H9 (cell line): ENCODE measurements around the gene TEX13A. TPM values are rescaled to one million over a fixed set of nuclear protein-coding genes. Genes with fewer than 3 reads are reported as not detected.

Experiments
- DNase-seq: peaks from one replicate; pipeline ENCODE4 v3.0.0-alpha.2; 2017
- H2AFZ ChIP-seq: one replicate; pipeline ENCODE4 v1.6.1; 2013; ENCODE audit warnings: mild to moderate bottlenecking, low read length, control low read depth, moderate library complexity
- H2AK5ac ChIP-seq: 2 replicates; pipeline ENCODE4 v1.6.1; 2013; ENCODE audit warnings: low read length, control low read depth, mixed read lengths; ENCODE audit not compliant: insufficient read length
- H2BK120ac ChIP-seq: one replicate; pipeline ENCODE4 v1.6.1; 2013; ENCODE audit warnings: low read depth, mild to moderate bottlenecking, low read length, control low read depth, inconsistent platforms; ENCODE audit not compliant: poor library complexity, severe bottlenecking
- H2BK12ac ChIP-seq: 2 replicates; pipeline ENCODE4 v1.6.1; 2013; ENCODE audit warnings: low read length, control low read depth, mixed read lengths, low read depth; ENCODE audit not compliant: insufficient read length
- H2BK15ac ChIP-seq: 2 replicates; pipeline ENCODE4 v1.6.1; 2013; ENCODE audit warnings: low read depth, low read length, control low read depth
- H2BK20ac ChIP-seq: one replicate; pipeline ENCODE4 v1.6.1; 2013; ENCODE audit warnings: low read depth, mild to moderate bottlenecking, low read length, control low read depth, inconsistent platforms; ENCODE audit not compliant: poor library complexity, severe bottlenecking
- H2BK5ac ChIP-seq: 2 replicates; pipeline ENCODE4 v1.6.1; 2013; ENCODE audit warnings: low read length, control low read depth, mixed read lengths; ENCODE audit not compliant: insufficient read length
- H3K14ac ChIP-seq: 2 replicates; pipeline ENCODE4 v1.6.1; 2013; ENCODE audit warnings: low read length, control low read depth; ENCODE audit not compliant: insufficient read depth
- H3K18ac ChIP-seq: 2 replicates; pipeline ENCODE4 v1.6.1; 2013; ENCODE audit warnings: low read depth, mild to moderate bottlenecking, mixed read lengths, low read length, control low read depth; ENCODE audit not compliant: insufficient read length
- H3K23ac ChIP-seq: 2 replicates; pipeline ENCODE4 v1.6.1; 2013; ENCODE audit warnings: low read length, control low read depth, mixed read lengths, low read depth; ENCODE audit not compliant: insufficient read length
- H3K23me2 ChIP-seq: 2 replicates; pipeline ENCODE4 v1.6.1; 2013; ENCODE audit warnings: low read depth, mild to moderate bottlenecking, mixed read lengths, low read length, control low read depth; ENCODE audit not compliant: insufficient read length, poor library complexity, severe bottlenecking
- H3K27ac ChIP-seq: 2 replicates; pipeline ENCODE4 v1.5.1; 2013; ENCODE audit warnings: low read length, control low read depth, mixed read lengths, low read depth; ENCODE audit not compliant: insufficient read length
- H3K27me3 ChIP-seq: 2 replicates; pipeline ENCODE4 v1.6.1; 2013; ENCODE audit warnings: low read length, control low read depth, inconsistent platforms; ENCODE audit not compliant: insufficient read depth
- H3K4ac ChIP-seq: 2 replicates; pipeline ENCODE4 v1.6.1; 2013; ENCODE audit warnings: low read depth, mild to moderate bottlenecking, control low read depth, inconsistent platforms, low read length, moderate library complexity
- H3K4me1 ChIP-seq: 2 replicates; pipeline ENCODE4 v1.6.1; 2013; ENCODE audit warnings: low read length, control low read depth, inconsistent platforms; ENCODE audit not compliant: insufficient read depth
- H3K4me2 ChIP-seq: 2 replicates; pipeline ENCODE4 v1.6.1; 2013; ENCODE audit warnings: low read length, control low read depth, mixed read lengths; ENCODE audit not compliant: insufficient read length, insufficient read depth
- H3K56ac ChIP-seq: 2 replicates; pipeline ENCODE4 v1.6.1; 2013; ENCODE audit warnings: low read depth, mild to moderate bottlenecking, mixed read lengths, low read length, control low read depth; ENCODE audit not compliant: insufficient read length
- H3K79me1 ChIP-seq: 2 replicates; pipeline ENCODE4 v1.6.1; 2013; ENCODE audit warnings: low read depth, mild to moderate bottlenecking, moderate library complexity, low read length, control low read depth, inconsistent platforms; ENCODE audit not compliant: insufficient read depth, poor library complexity, severe bottlenecking
- H3K79me2 ChIP-seq: 2 replicates; pipeline ENCODE4 v1.6.1; 2013; ENCODE audit warnings: low read length, control low read depth, inconsistent platforms; ENCODE audit not compliant: insufficient read depth
- H3K9ac ChIP-seq: 2 replicates; pipeline ENCODE4 v1.6.1; 2013; ENCODE audit warnings: low read length, control low read depth, mixed read lengths; ENCODE audit not compliant: insufficient read length; ENCODE audit errors: extremely low read depth
- H3K9me3 ChIP-seq: one replicate; pipeline ENCODE4 v1.6.1; 2013; ENCODE audit warnings: low read depth, low read length, inconsistent platforms; ENCODE audit not compliant: control insufficient read depth
- H3T11ph ChIP-seq: one replicate; pipeline ENCODE4 v1.6.1; 2013; ENCODE audit warnings: mild to moderate bottlenecking, low read length, control low read depth, inconsistent platforms
- H4K20me1 ChIP-seq: one replicate; pipeline ENCODE4 v1.6.1; 2013; ENCODE audit not compliant: control insufficient read depth, insufficient read length, insufficient read depth
- H4K5ac ChIP-seq: 2 replicates; pipeline ENCODE4 v1.6.1; 2013; ENCODE audit warnings: low read depth, mild to moderate bottlenecking, mixed read lengths, low read length, control low read depth; ENCODE audit not compliant: insufficient read length
- H4K8ac ChIP-seq: replicated peaks from 2 replicates; pipeline ENCODE4 v1.6.1; 2013; ENCODE audit warnings: low read length, control low read depth, mixed read lengths, low read depth; ENCODE audit not compliant: insufficient read length
- H4K91ac ChIP-seq: 2 replicates; pipeline ENCODE4 v1.6.1; 2013; ENCODE audit warnings: low read depth, mild to moderate bottlenecking, moderate library complexity, mixed read lengths, low read length, control low read depth; ENCODE audit not compliant: insufficient read length
- H3K27ac Mint-ChIP-seq, 3 experiments: 2 replicates in 2 of 3; 3 replicates in 1 of 3; pipeline ENCODE4 v1.8.0; 2020 to 2021; ENCODE audit warnings: mixed read lengths in 3 of 3, mild to moderate bottlenecking in 1 of 3, moderate library complexity in 1 of 3
- H3K27me3 Mint-ChIP-seq: 2 replicates; pipeline ENCODE4 v1.8.0; 2021; ENCODE audit warnings: low read depth, mild to moderate bottlenecking, moderate library complexity, mixed read lengths
- H3K36me3 Mint-ChIP-seq, 3 experiments: 2 replicates in 2 of 3; 3 replicates in 1 of 3; pipeline ENCODE4 v1.8.0; 2020 to 2021; ENCODE audit warnings: low read depth in 3 of 3, mixed read lengths in 3 of 3; ENCODE audit not compliant: insufficient read depth in 1 of 3
- H3K4me1 Mint-ChIP-seq, 2 experiments: 2 replicates each; pipeline ENCODE4 v1.8.0; 2020; ENCODE audit warnings: mixed read lengths in 2 of 2
- H3K4me3 Mint-ChIP-seq, 2 experiments: 2 replicates in 1 of 2; 3 replicates in 1 of 2; pipeline ENCODE4 v1.8.0; 2020 to 2021; ENCODE audit warnings: mild to moderate bottlenecking in 2 of 2, mixed read lengths in 2 of 2, moderate library complexity in 1 of 2
- H3K9me3 Mint-ChIP-seq, 2 experiments: 2 replicates in 1 of 2; 3 replicates in 1 of 2; pipeline ENCODE4 v1.8.0; 2020; ENCODE audit warnings: mild to moderate bottlenecking in 2 of 2, mixed read lengths in 2 of 2, moderate library complexity in 1 of 2
- CTCF ChIP-seq: fragments of 200-600 bp; sonication (generic); conservative IDR thresholded peaks from 3 replicates; pipeline ENCODE4 v1.8.0; 2021; ENCODE audit warnings: antibody characterized with exemption, mild to moderate bottlenecking
- WGBS: extraction: QIAGEN DNeasy Blood & Tissue Kit; methylation state at CpG from one replicate; pipeline ENCODE4 v1.1.7; 2013; ENCODE audit warnings: missing lambda C conversion rate, low lambda C conversion rate, mixed read lengths; ENCODE audit not compliant: insufficient read length; ENCODE audit errors: extremely low coverage; 5-methylcytosine and 5-hydroxymethylcytosine counted together
- long read RNA-seq: library from polyadenylated mRNA; unstranded; transcript quantifications from one replicate; pipeline ENCODE4 v2.0.0, GENCODE V29; 2020
- total RNA-seq: library from RNA; stranded (reverse); gene quantifications from 2 replicates; pipeline ENCODE4 v1.2.1, GENCODE V29; 2021

Gene TEX13A
- not detected in 2 replicates for total RNA-seq
- long read RNA-seq: 0 reads

GRCh38 chrX:105220636-105221035 lies at the start of gene TEX13A:
Gene TEX13A (minus strand): TSS chrX:105220694. CDS start chrX:105220397, 297 bp downstream.
- no CpG with 5 or more reads among the region's 7 CpGs for WGBS
- no peak within 1 kb of the TSS for H4K91ac ChIP-seq
- no peak within 1 kb of the TSS for H3T11ph ChIP-seq

More at GRCh38 chrX:105220636-105221035, at the start of gene TEX13A:
- H2BK15ac ChIP-seq: no peak within 1 kb of the TSS
- H3K14ac ChIP-seq: no peak within 1 kb of the TSS
- no peak for TF ChIP-seq CTCF
- no peak within 1 kb of the TSS for H3K23ac ChIP-seq
- H3K9ac ChIP-seq: no peak within 1 kb of the TSS
- H3K4me2 ChIP-seq: no peak within 1 kb of the TSS
- peaks cover 10 to 20% (median 14%) of the 10 kb centered on the region in 3 experiments for H3K36me3 Mint-ChIP-seq
- H3K4ac ChIP-seq: no peak within 1 kb of the TSS
- no peak within 1 kb of the TSS for H2BK120ac ChIP-seq
- H3K27ac ChIP-seq: no peak within 1 kb of the TSS
- H2BK20ac ChIP-seq: no peak within 1 kb of the TSS
- no peak within 1 kb of the TSS for H2BK12ac ChIP-seq
- no peak within 1 kb of the TSS for H2AFZ ChIP-seq
- no peak within 1 kb of the TSS for H2AK5ac ChIP-seq
- H3K4me1 Mint-ChIP-seq: no peaks in the 10 kb centered on the region
- no peak within 1 kb of the TSS for H4K5ac ChIP-seq
- H3K79me2 ChIP-seq: no peaks in the 10 kb centered on the region
- H3K27me3 ChIP-seq: no peaks in the 10 kb centered on the region
- H2BK5ac ChIP-seq: no peak within 1 kb of the TSS
- H4K20me1 ChIP-seq: no peaks in the 10 kb centered on the region
- no peak for DNase-seq
- no peak within 1 kb of the TSS for H4K8ac ChIP-seq
- no peaks in the 10 kb centered on the region; the same call in 1 of the 2 replicates for H3K27me3 Mint-ChIP-seq
- no peaks in the 10 kb centered on the region; the same call in 1 of the 2 replicates for H3K4me1 ChIP-seq
- H3K23me2 ChIP-seq: no peaks in the 10 kb centered on the region
- peaks cover 19 to 65% of the 10 kb centered on the region in 2 experiments for H3K9me3 Mint-ChIP-seq
- H3K79me1 ChIP-seq: no peaks in the 10 kb centered on the region
- no peak within 1 kb of the TSS for H3K18ac ChIP-seq
- H3K9me3 ChIP-seq: no peaks in the 10 kb centered on the region
- H3K56ac ChIP-seq: no peak within 1 kb of the TSS
- no peak within 1 kb of the TSS for H3K4me3 Mint-ChIP-seq
- peak within 1 kb of the TSS in 1 of 3 experiments; percentile 25; a peak in 2 of 7 replicates for H3K27ac Mint-ChIP-seq
